ENCODE results near the gene FBXW5.

The FBXW5 gene

DNA sequence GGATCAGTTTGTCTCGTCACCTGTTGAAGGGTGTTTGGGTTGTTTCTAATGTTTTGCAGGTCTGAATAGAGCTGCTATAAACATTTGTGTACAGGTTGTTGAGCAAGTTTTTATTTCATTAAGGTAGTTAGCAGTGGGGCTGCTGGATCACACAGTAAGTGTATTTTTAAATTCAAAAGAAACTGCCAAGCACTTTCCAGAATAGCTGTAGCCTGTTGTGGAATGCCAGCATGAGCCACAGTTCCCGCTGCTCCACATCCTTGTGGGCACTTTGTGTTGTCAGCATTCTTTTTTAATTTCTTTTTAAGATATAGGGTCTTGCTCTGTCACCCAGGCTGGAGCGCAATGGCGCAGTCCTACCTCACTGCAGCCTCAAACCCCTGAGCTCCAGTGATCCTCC lies 14.5 kb downstream of the FBXW5 start:
- DNase-seq (ENCODE audit: low spot score): no peak

DNA sequence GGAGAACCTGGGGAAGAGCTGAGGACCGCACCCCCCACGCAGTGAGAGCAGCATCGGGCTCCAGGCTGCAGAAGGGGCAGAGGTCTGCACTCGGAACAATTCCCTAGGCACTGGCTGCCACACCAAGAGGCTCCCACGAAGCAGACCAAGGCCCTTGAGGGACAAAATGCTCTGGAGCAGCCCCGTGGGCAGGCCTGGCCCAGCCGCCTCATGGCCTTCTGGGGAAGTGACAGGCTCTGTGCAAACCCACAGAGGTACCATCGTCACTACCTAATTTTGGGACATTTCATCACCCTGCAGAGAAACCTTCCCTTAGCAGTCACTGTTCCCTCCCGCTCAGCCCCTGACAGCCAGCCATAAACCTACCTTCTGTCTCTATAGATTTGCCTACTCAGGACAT lies 15.9 kb downstream of the FBXW5 start:
- DNase-seq (ENCODE audit: low spot score): no peak

DNA sequence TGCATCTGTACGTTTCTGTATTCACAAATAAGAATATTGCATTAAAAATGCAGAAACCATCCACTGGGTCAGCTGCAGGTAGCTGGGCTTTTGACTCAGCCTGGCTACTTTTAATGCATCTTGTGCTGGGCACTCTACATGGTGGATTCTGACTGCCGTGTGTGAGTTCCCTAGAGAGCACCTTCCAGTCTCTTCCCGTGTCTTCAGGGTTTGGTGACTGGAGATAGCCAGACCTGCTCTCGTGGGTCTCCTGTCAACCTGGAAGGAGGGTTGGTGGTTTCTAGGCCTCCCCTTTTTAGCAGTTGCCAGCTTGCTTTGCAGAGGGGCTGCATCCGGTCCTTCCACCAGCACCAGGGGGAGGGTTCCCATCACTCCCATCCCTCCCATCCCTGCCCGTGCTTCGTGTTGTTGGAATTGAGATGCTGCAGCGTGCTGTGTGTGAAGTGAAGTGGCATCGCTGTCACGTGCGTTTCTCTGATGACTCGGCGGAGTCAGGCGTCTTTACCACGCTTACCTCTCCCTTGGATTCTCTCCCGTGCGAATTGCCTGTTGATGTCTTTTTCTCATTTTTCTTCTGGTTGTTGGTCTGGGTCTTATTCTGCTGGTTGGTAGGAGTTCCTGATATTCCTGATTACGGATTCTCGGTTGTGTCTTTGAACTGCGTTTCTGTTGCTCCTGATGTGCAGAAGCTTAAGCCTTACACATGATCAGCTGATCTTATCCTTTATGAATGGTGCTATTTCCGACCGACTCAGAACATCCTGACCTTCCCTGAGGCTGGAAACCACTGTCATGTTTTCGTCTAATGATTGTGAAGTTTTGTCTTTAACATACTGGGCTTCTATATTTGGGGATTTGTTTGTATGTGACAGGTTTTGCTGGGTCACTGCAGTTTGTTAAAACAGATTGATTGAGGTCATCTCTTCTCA lies 16.9 kb downstream of the FBXW5 start:
- no peak for DNase-seq (ENCODE audit: low spot score)

GRCh38 chr9:136926749-136927148 lies 17.8 kb downstream of the FBXW5 start:
- no peak for DNase-seq (ENCODE audit: low spot score)

- no peak for DNase-seq (ENCODE audit: low spot score)
Observed at GRCh38 chr9:136926154-136926704, 18.3 kb downstream of the FBXW5 start.

- DNase-seq (ENCODE audit: low spot score): no peak
Observed at GRCh38 chr9:136925414-136926153, 19.0 kb downstream of the FBXW5 start.

DNA sequence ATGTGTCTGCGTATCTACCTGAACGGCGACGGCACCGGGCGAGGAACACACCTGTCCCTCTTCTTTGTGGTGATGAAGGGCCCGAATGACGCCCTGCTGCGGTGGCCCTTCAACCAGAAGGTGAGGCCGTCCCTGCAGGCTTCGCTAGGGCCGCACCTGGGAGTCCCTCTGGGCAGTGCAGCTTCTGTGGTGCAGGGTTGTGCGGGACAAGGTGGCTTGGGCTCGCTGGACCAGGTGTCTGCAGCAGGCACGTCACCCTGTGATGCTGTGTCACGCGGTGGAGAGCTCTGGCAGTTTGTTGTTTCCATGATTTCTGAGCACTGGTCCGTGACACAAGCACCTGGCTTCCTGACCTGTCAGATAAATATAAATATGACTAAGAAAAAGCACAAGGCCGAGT lies 20.7 kb downstream of the FBXW5 start:
- DNase-seq (ENCODE audit: low spot score): no peak

DNA sequence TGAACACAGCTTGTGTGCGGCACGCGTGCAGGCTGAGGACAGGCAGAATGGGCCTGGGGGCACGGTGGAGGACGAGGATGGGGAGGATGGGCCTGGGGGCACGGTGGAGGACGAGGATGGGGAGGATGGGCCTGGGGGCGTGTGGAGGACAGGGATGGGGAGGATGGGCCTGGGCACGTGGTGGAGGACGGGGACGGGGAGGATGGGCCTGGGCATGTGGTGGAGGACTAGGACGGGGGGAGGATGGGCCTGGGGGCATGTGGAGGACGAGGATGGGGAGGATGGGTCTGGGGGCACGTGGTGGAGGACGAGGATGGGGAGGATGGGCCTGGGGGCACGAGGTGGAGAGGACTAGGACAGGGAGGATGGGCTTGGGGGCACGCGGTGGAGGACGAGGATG lies 22.0 kb downstream of the FBXW5 start:
- no peak for DNase-seq (ENCODE audit: low spot score)

GRCh38 chr9:136921718-136922117 lies 22.8 kb downstream of the FBXW5 start:
- no peak for DNase-seq (ENCODE audit: low spot score)

DNA sequence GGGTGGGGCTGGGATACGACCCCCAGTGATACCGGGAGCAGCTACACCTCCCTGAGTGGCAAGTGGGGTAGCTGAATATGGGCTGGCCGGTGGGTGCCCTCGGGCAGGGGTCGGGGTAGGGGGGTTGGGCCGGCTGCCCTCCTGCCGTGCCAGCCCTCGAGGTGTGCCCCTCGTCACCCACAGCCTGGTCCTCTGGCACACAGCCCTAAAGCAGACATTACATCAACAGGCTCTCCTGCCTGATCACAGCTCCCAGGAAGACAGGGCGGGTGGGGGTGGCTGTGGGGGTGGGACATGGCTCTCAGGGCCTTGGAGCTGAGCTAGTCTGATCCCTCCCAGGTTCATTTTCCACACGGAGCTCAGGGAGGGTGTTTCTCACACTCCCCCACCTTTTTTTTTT lies 23.2 kb downstream of the FBXW5 start:
- DNase-seq (ENCODE audit: low spot score): no peak

- DNase-seq (ENCODE audit: low spot score): no peak
Observed at GRCh38 chr9:136920734-136921231, 23.8 kb downstream of the FBXW5 start.

- DNase-seq (ENCODE audit: low spot score): no peak
Observed at GRCh38 chr9:136920069-136920468, 24.5 kb downstream of the FBXW5 start.

DNA sequence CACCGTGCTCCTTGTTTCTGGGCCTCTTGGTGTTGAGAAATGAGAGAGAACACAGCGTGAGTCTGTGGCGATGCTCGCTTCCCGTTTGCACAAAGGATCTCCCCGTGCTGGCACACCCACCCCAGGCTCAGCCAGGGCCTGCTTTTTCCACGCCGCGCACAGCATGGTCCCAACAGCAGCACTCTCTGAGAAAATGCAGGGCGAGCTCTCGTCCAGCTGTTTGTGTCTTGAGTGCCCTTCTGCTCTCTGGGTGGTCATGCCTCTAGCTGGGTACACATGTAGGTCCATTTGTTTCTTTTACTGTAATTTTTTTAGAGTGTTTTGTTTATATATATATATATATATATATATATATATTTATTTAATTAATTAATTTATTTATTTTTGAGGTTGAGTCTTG lies 26.6 kb downstream of the FBXW5 start:
- no peak for DNase-seq (ENCODE audit: low spot score)

- DNase-seq (ENCODE audit: low spot score): no peak
Observed at GRCh38 chr9:136916330-136917184, 28.0 kb downstream of the FBXW5 start.

GRCh38 chr9:136915632-136916329 lies 28.8 kb downstream of the FBXW5 start:
- DNase-seq (ENCODE audit: low spot score): no peak

DNA sequence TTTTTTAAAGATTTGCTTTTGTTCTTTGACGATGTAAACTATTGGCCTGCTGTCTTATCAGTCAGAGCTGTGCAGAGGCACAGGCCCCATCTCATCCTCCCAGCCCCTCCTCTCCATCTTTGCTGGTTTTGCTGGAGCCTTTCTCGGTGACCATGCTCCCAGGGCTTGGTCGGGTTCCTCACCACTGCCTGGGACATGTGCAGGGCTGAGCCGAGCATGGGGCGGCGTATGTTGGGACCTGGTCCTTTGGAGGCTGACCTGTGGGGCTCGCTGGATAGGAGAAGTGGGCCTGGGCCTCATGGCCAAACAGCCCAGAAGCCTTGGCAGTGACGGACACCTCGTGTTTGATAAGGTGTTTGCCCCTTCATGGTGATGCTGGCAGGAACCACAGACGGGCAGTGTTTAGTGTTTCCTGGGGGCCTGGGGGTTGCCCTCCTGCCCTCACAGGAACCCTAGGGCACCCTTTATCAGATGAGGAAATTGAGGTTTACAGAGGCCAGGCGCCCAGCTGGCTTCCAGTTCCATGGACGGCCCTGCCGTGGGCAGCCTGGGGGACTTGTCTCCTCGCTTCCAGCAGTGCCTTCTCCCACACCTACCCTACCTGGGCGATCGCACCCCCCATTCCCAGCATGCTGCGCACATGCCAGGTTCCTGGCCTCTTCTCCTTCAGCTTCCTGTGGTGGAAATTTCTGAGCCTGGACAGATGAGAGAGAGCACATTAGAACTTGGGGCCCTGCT lies 30.7 kb downstream of the FBXW5 start:
- no peak for DNase-seq (ENCODE audit: low spot score)

DNA sequence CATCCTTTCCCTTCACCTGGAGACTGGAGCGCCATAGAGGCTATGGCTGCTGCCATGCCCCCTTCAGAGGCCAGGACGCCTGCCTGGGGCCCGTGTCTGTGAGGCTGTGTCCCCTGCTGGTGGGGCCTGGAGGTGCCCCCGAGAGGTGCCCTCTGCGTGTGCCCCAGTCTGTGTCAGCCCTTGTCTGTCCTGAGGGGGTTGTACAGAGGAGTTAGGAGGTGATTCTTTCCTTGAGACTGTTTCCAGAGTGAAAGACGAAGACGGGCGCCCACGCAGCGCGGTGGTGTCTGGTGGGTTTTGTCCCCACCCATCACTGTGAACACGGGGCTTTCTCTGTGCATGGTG lies 33.7 kb downstream of the FBXW5 start:
- no peak for DNase-seq (ENCODE audit: low spot score)

DNA sequence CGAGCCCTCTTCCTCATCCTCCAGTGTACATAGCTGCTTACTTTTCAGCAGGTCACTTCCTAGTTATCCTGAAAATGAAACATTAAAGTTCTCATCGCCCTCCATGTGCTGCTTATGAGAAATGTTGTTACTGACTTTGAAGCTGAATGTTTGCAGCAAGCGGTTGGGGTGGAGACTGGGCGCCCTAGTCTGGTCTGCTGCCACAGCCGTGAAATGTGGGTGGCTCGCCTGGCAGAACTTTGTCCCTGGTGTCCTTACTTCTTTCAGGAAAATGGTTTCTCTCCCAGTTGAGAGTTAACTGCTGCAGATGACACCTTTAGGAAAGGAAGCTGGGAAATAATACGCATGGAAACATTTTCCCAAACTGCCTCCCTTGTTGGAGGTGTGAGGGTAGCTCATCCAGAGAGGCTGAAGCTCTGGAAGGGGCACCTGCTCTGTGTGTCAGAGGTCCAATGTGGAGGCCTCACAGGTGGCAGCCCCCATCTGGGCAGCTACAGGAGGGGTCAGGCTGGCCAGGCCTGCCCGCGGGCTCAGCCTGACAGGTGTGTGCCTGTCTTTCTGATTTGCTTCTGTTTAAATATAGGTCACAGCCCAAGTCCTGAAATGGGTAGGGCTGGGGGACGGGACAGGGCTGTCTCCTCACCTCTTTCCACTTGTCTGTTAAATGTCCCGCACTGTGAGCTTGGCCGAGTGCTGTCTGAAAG lies 34.2 kb downstream of the FBXW5 start:
- no peak for DNase-seq (ENCODE audit: low spot score)

GRCh38 chr9:136907011-136907914 lies 37.3 kb downstream of the FBXW5 start:
- no peak for DNase-seq (ENCODE audit: low spot score)

All from germinal center (tissue), 1 donor.